H9 (cell line): ENCODE data around the gene SPAG7. TPM values are rescaled to one million over a fixed set of nuclear protein-coding genes. Genes with fewer than 3 reads are reported as not detected.

ENCODE experiments used
- DNase-seq: peaks from one replicate; pipeline ENCODE4 v3.0.0-alpha.2; 2017
- H2AFZ ChIP-seq: one replicate; pipeline ENCODE4 v1.6.1; 2013; ENCODE audit warnings: mild to moderate bottlenecking, low read length, control low read depth, moderate library complexity
- H2AK5ac ChIP-seq: 2 replicates; pipeline ENCODE4 v1.6.1; 2013; ENCODE audit warnings: low read length, control low read depth, mixed read lengths; ENCODE audit not compliant: insufficient read length
- H2BK120ac ChIP-seq: one replicate; pipeline ENCODE4 v1.6.1; 2013; ENCODE audit warnings: low read depth, mild to moderate bottlenecking, low read length, control low read depth, inconsistent platforms; ENCODE audit not compliant: poor library complexity, severe bottlenecking
- H2BK12ac ChIP-seq: 2 replicates; pipeline ENCODE4 v1.6.1; 2013; ENCODE audit warnings: low read length, control low read depth, mixed read lengths, low read depth; ENCODE audit not compliant: insufficient read length
- H2BK15ac ChIP-seq: 2 replicates; pipeline ENCODE4 v1.6.1; 2013; ENCODE audit warnings: low read depth, low read length, control low read depth
- H2BK20ac ChIP-seq: one replicate; pipeline ENCODE4 v1.6.1; 2013; ENCODE audit warnings: low read depth, mild to moderate bottlenecking, low read length, control low read depth, inconsistent platforms; ENCODE audit not compliant: poor library complexity, severe bottlenecking
- H2BK5ac ChIP-seq: 2 replicates; pipeline ENCODE4 v1.6.1; 2013; ENCODE audit warnings: low read length, control low read depth, mixed read lengths; ENCODE audit not compliant: insufficient read length
- H3K14ac ChIP-seq: 2 replicates; pipeline ENCODE4 v1.6.1; 2013; ENCODE audit warnings: low read length, control low read depth; ENCODE audit not compliant: insufficient read depth
- H3K18ac ChIP-seq: 2 replicates; pipeline ENCODE4 v1.6.1; 2013; ENCODE audit warnings: low read depth, mild to moderate bottlenecking, mixed read lengths, low read length, control low read depth; ENCODE audit not compliant: insufficient read length
- H3K23ac ChIP-seq: 2 replicates; pipeline ENCODE4 v1.6.1; 2013; ENCODE audit warnings: low read length, control low read depth, mixed read lengths, low read depth; ENCODE audit not compliant: insufficient read length
- H3K23me2 ChIP-seq: 2 replicates; pipeline ENCODE4 v1.6.1; 2013; ENCODE audit warnings: low read depth, mild to moderate bottlenecking, mixed read lengths, low read length, control low read depth; ENCODE audit not compliant: insufficient read length, poor library complexity, severe bottlenecking
- H3K27ac ChIP-seq: 2 replicates; pipeline ENCODE4 v1.5.1; 2013; ENCODE audit warnings: low read length, control low read depth, mixed read lengths, low read depth; ENCODE audit not compliant: insufficient read length
- H3K27me3 ChIP-seq: 2 replicates; pipeline ENCODE4 v1.6.1; 2013; ENCODE audit warnings: low read length, control low read depth, inconsistent platforms; ENCODE audit not compliant: insufficient read depth
- H3K4ac ChIP-seq: 2 replicates; pipeline ENCODE4 v1.6.1; 2013; ENCODE audit warnings: low read depth, mild to moderate bottlenecking, control low read depth, inconsistent platforms, low read length, moderate library complexity
- H3K4me1 ChIP-seq: 2 replicates; pipeline ENCODE4 v1.6.1; 2013; ENCODE audit warnings: low read length, control low read depth, inconsistent platforms; ENCODE audit not compliant: insufficient read depth
- H3K4me2 ChIP-seq: 2 replicates; pipeline ENCODE4 v1.6.1; 2013; ENCODE audit warnings: low read length, control low read depth, mixed read lengths; ENCODE audit not compliant: insufficient read length, insufficient read depth
- H3K56ac ChIP-seq: 2 replicates; pipeline ENCODE4 v1.6.1; 2013; ENCODE audit warnings: low read depth, mild to moderate bottlenecking, mixed read lengths, low read length, control low read depth; ENCODE audit not compliant: insufficient read length
- H3K79me1 ChIP-seq: 2 replicates; pipeline ENCODE4 v1.6.1; 2013; ENCODE audit warnings: low read depth, mild to moderate bottlenecking, moderate library complexity, low read length, control low read depth, inconsistent platforms; ENCODE audit not compliant: insufficient read depth, poor library complexity, severe bottlenecking
- H3K79me2 ChIP-seq: 2 replicates; pipeline ENCODE4 v1.6.1; 2013; ENCODE audit warnings: low read length, control low read depth, inconsistent platforms; ENCODE audit not compliant: insufficient read depth
- H3K9ac ChIP-seq: 2 replicates; pipeline ENCODE4 v1.6.1; 2013; ENCODE audit warnings: low read length, control low read depth, mixed read lengths; ENCODE audit not compliant: insufficient read length; ENCODE audit errors: extremely low read depth
- H3K9me3 ChIP-seq: one replicate; pipeline ENCODE4 v1.6.1; 2013; ENCODE audit warnings: low read depth, low read length, inconsistent platforms; ENCODE audit not compliant: control insufficient read depth
- H3T11ph ChIP-seq: one replicate; pipeline ENCODE4 v1.6.1; 2013; ENCODE audit warnings: mild to moderate bottlenecking, low read length, control low read depth, inconsistent platforms
- H4K20me1 ChIP-seq: one replicate; pipeline ENCODE4 v1.6.1; 2013; ENCODE audit not compliant: control insufficient read depth, insufficient read length, insufficient read depth
- H4K5ac ChIP-seq: 2 replicates; pipeline ENCODE4 v1.6.1; 2013; ENCODE audit warnings: low read depth, mild to moderate bottlenecking, mixed read lengths, low read length, control low read depth; ENCODE audit not compliant: insufficient read length
- H4K8ac ChIP-seq: replicated peaks from 2 replicates; pipeline ENCODE4 v1.6.1; 2013; ENCODE audit warnings: low read length, control low read depth, mixed read lengths, low read depth; ENCODE audit not compliant: insufficient read length
- H4K91ac ChIP-seq: 2 replicates; pipeline ENCODE4 v1.6.1; 2013; ENCODE audit warnings: low read depth, mild to moderate bottlenecking, moderate library complexity, mixed read lengths, low read length, control low read depth; ENCODE audit not compliant: insufficient read length
- H3K27ac Mint-ChIP-seq, 3 experiments: 2 replicates in 2 of 3; 3 replicates in 1 of 3; pipeline ENCODE4 v1.8.0; 2020 to 2021; ENCODE audit warnings: mixed read lengths in 3 of 3, mild to moderate bottlenecking in 1 of 3, moderate library complexity in 1 of 3
- H3K27me3 Mint-ChIP-seq: 2 replicates; pipeline ENCODE4 v1.8.0; 2021; ENCODE audit warnings: low read depth, mild to moderate bottlenecking, moderate library complexity, mixed read lengths
- H3K36me3 Mint-ChIP-seq, 3 experiments: 2 replicates in 2 of 3; 3 replicates in 1 of 3; pipeline ENCODE4 v1.8.0; 2020 to 2021; ENCODE audit warnings: low read depth in 3 of 3, mixed read lengths in 3 of 3; ENCODE audit not compliant: insufficient read depth in 1 of 3
- H3K4me1 Mint-ChIP-seq, 2 experiments: 2 replicates each; pipeline ENCODE4 v1.8.0; 2020; ENCODE audit warnings: mixed read lengths in 2 of 2
- H3K4me3 Mint-ChIP-seq, 2 experiments: 2 replicates in 1 of 2; 3 replicates in 1 of 2; pipeline ENCODE4 v1.8.0; 2020 to 2021; ENCODE audit warnings: mild to moderate bottlenecking in 2 of 2, mixed read lengths in 2 of 2, moderate library complexity in 1 of 2
- H3K9me3 Mint-ChIP-seq, 2 experiments: 2 replicates in 1 of 2; 3 replicates in 1 of 2; pipeline ENCODE4 v1.8.0; 2020; ENCODE audit warnings: mild to moderate bottlenecking in 2 of 2, mixed read lengths in 2 of 2, moderate library complexity in 1 of 2
- CTCF ChIP-seq: fragments of 200-600 bp; sonication (generic); conservative IDR thresholded peaks from 3 replicates; pipeline ENCODE4 v1.8.0; 2021; ENCODE audit warnings: antibody characterized with exemption, mild to moderate bottlenecking
- WGBS: extraction: QIAGEN DNeasy Blood & Tissue Kit; methylation state at CpG from one replicate; pipeline ENCODE4 v1.1.7; 2013; ENCODE audit warnings: missing lambda C conversion rate, low lambda C conversion rate, mixed read lengths; ENCODE audit not compliant: insufficient read length; ENCODE audit errors: extremely low coverage; 5-methylcytosine and 5-hydroxymethylcytosine counted together
- total RNA-seq: library from RNA; stranded (reverse); gene quantifications from 2 replicates; pipeline ENCODE4 v1.2.1, GENCODE V29; 2021

The SPAG7 gene
- total RNA-seq, 1 experiment from 2014 or later, result 102 TPM

DNA sequence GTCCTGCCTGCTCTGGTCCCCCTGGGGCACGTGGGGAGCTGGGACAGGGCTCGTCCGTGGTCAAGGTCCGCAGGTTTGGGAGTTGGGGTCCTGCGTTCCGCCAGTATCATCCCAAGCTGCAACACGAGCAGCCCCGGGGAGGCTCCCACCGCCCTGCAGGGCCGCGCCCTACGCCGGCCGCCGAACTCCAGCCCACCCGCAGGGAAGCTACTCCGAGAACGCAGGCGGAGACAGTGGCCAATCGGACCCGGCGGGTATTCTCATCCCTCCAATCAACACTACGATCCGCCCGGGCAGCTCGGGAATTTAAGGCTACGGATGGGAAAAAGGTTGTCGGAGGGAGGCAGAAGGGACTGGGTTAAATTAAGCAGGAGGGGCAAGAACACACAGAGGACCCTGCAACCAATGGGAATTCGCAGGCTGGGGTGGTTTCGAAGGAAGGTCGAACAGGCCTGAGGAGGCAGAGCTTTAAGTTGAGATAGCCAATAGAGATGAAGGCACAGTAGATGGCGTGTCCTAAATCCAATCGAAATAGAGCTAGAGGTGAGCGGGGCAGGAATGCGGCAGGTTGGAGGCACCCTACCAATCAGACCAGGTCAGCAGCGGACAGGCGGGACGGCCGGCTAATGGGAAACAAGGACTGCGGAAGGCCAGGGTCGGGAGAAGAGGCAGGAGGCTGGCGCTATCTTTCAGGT lies 626 bp downstream of the SPAG7 start:
- peaks cover 2% of the 10 kb centered on the region; the same call in 1 of the 2 replicates for H3K79me2 ChIP-seq
- no peak overlapping the region for H2BK12ac ChIP-seq
- H2BK5ac ChIP-seq, result no peak overlapping the region
- no peak overlapping the region for H2BK15ac ChIP-seq
- peak overlapping the region; percentile 67 for H3K9ac ChIP-seq
- no peak overlapping the region for H2AK5ac ChIP-seq
- H3K4me2 ChIP-seq, result peak overlapping the region; percentile 90
- H4K5ac ChIP-seq, result no peak overlapping the region
- H3K4me1 Mint-ChIP-seq, result peaks cover 20 to 22% of the 10 kb centered on the region in 2 experiments
- peaks cover 5 to 24% of the 10 kb centered on the region in 2 experiments; a peak in 4 of 5 replicates for H3K9me3 Mint-ChIP-seq
- peak overlapping the region; percentile 71 for H3K27ac ChIP-seq
- H3K14ac ChIP-seq, result peak overlapping the region; percentile 75; the same call in 1 of the 2 replicates
- H3K18ac ChIP-seq, result peak overlapping the region; percentile 68
- no peak overlapping the region for H3K4ac ChIP-seq
- peaks cover 2% of the 10 kb centered on the region for H3K79me1 ChIP-seq
- no peaks in the 10 kb centered on the region for H3K27me3 ChIP-seq
- no peak overlapping the region for H3K4me3 Mint-ChIP-seq
- H3K9me3 ChIP-seq, result no peaks in the 10 kb centered on the region
- H3K23ac ChIP-seq, result no peak overlapping the region
- peak; percentile 100 for DNase-seq
- H4K8ac ChIP-seq, result no peak overlapping the region
- no peak overlapping the region for H2AFZ ChIP-seq
- H3K36me3 Mint-ChIP-seq, result peaks cover 33 to 45% (median 42%) of the 10 kb centered on the region in 3 experiments
- TF ChIP-seq CTCF, result no peak
- no CpG with 5 or more reads among the region's 42 CpGs for WGBS
- no peak overlapping the region for H3T11ph ChIP-seq
- no peak overlapping the region for H4K91ac ChIP-seq
- peaks cover 23% of the 10 kb centered on the region for H3K23me2 ChIP-seq
- no peak overlapping the region for H2BK120ac ChIP-seq
- H3K56ac ChIP-seq, result no peak overlapping the region
- no peaks in the 10 kb centered on the region for H4K20me1 ChIP-seq
- H3K27ac Mint-ChIP-seq, result peak overlapping the region in 1 of 3 experiments; percentile 85; a peak in 4 of 7 replicates
- H3K27me3 Mint-ChIP-seq, result no peaks in the 10 kb centered on the region; the same call in 1 of the 2 replicates
- H3K4me1 ChIP-seq, result peaks cover 3% of the 10 kb centered on the region; the same call in 1 of the 2 replicates
- no peak overlapping the region for H2BK20ac ChIP-seq
